ENCODE measurements around the gene AGAP1. TPM values are rescaled to one million over a fixed set of nuclear protein-coding genes. Genes with fewer than 3 reads are reported as not detected.

The AGAP1 gene
- total RNA-seq, 1 donor, result 12.3 TPM

- no peak for TF ChIP-seq CTCF (IDR thresholded peaks at IDR 0.05; ENCODE audit: insufficient read depth, low read length)
- DNase-seq (ENCODE audit: low read depth), result peak; percentile 27
- H3K4me3 ChIP-seq (ENCODE audit: low read depth, low read length), result no peak overlapping the region
Observed at GRCh38 chr2:235734688-235735231, 240.9 kb downstream of the AGAP1 start.

GRCh38 chr2:235737396-235737795, 243.6 kb downstream of the AGAP1 start:
- no peak for DNase-seq (ENCODE audit: low read depth)
- no peak for TF ChIP-seq CTCF (IDR thresholded peaks at IDR 0.05; ENCODE audit: insufficient read depth, low read length)
- no peak overlapping the region for H3K4me3 ChIP-seq (ENCODE audit: low read depth, low read length)

GRCh38 chr2:235737840-235738239, 244.0 kb downstream of the AGAP1 start:
- no peak for DNase-seq (ENCODE audit: low read depth)
- H3K4me3 ChIP-seq (ENCODE audit: low read depth, low read length), result no peak overlapping the region
- no peak for TF ChIP-seq CTCF (IDR thresholded peaks at IDR 0.05; ENCODE audit: insufficient read depth, low read length)

GRCh38 chr2:235739704-235740415, 246.0 kb downstream of the AGAP1 start:
- TF ChIP-seq CTCF (IDR thresholded peaks at IDR 0.05; ENCODE audit: insufficient read depth, low read length), result no peak
- no peak for DNase-seq (ENCODE audit: low read depth)
- no peak overlapping the region for H3K4me3 ChIP-seq (ENCODE audit: low read depth, low read length)

- DNase-seq (ENCODE audit: low read depth), result no peak
- TF ChIP-seq CTCF (IDR thresholded peaks at IDR 0.05; ENCODE audit: insufficient read depth, low read length), result peak; percentile 4
- no peak overlapping the region for H3K4me3 ChIP-seq (ENCODE audit: low read depth, low read length)
Observed at GRCh38 chr2:235740821-235741220, 247.0 kb downstream of the AGAP1 start.

GRCh38 chr2:235744161-235744560, 250.3 kb downstream of the AGAP1 start:
- DNase-seq (ENCODE audit: low read depth), result no peak
- H3K4me3 ChIP-seq (ENCODE audit: low read depth, low read length), result no peak overlapping the region
- TF ChIP-seq CTCF (IDR thresholded peaks at IDR 0.05; ENCODE audit: insufficient read depth, low read length), result no peak
